Kidney (tissue), 14 donors: ENCODE results near the gene HOXB6. TPM values are rescaled to one million over a fixed set of nuclear protein-coding genes. Genes with fewer than 3 reads are reported as not detected.

ENCODE experiments used
- DNase-seq, 5 donors: peaks; one replicate each; pipeline ENCODE4 v3.0.0-alpha.2; 2013 to 2020
- FAIRE-seq: peaks from 2 replicates; lab custom pipeline; 2012; peaks lifted over from hg19 to GRCh38; lab: Jason Lieb, UNC
- H3K27ac ChIP-seq, 2 donors: one replicate each; pipeline ENCODE4 v1.7.0; 2013; ENCODE audit warnings: low read depth in 2 of 2, low read length in 2 of 2, inconsistent platforms in 1 of 2
- H3K27me3 ChIP-seq: one replicate; pipeline ENCODE4 v1.7.1; 2013; ENCODE audit warnings: low read length, inconsistent platforms; ENCODE audit not compliant: control insufficient read depth, insufficient read depth
- H3K36me3 ChIP-seq, 3 donors: one replicate each; pipeline versions ENCODE4 v1.7.0 to v1.7.1; 2013; ENCODE audit warnings: low read length in 3 of 3, control low read depth in 1 of 3, inconsistent platforms in 1 of 3; ENCODE audit not compliant: insufficient read depth in 3 of 3, control insufficient read depth in 2 of 3
- H3K4me1 ChIP-seq, 3 donors: one replicate each; pipeline versions ENCODE4 v1.7.0 to v1.7.1; 2013; ENCODE audit warnings: low read length in 3 of 3, inconsistent platforms in 1 of 3, low read depth in 1 of 3; ENCODE audit not compliant: control insufficient read depth in 2 of 3, insufficient read depth in 2 of 3
- H3K4me3 ChIP-seq, 3 donors: one replicate each; pipeline versions ENCODE4 v1.7.0 to v1.8.1; 2013; ENCODE audit warnings: low read length in 3 of 3, control low read depth in 1 of 3, inconsistent platforms in 1 of 3
- H3K9ac ChIP-seq, 3 donors: one replicate each; pipeline versions ENCODE4 v1.7.0 to v1.7.1; 2013; ENCODE audit warnings: low read length in 3 of 3, control low read depth in 1 of 3, inconsistent platforms in 1 of 3
- H3K9me3 ChIP-seq, 3 donors: one replicate each; pipeline versions ENCODE4 v1.7.0 to v1.7.1; 2013; ENCODE audit warnings: low read length in 3 of 3, control low read depth in 1 of 3, inconsistent platforms in 1 of 3; ENCODE audit not compliant: control insufficient read depth in 2 of 3, insufficient read depth in 1 of 3
- intact Hi-C: fragments of 100-400 bp; cut with DNase I; formaldehyde crosslinking; loops from one replicate; pipeline ENCODE4 v1.11.1; 2022
- polyA plus RNA-seq: library from polyadenylated mRNA; stranded (reverse); fragments of 350-450 nt; fragmentation: Illumina TruSeq; extraction: RNeasy Lipid Tissue Mini Kit (QIAGEN cat#74804); gene quantifications from one replicate; pipeline ENCODE4 v1.2.3, GENCODE V29; 2014; ENCODE audit warnings: low read depth, low replicate concordance; ENCODE audit not compliant: insufficient read depth
- total RNA-seq: library from RNA; stranded (reverse); fragmentation: NEBNext Ultra II Directional; extraction: Animal tissue kit (Norgen Biotek cat#: 25700); gene quantifications from one replicate; pipeline ENCODE4 v1.2.1, GENCODE V29; 2021
- TF ChIP-seq, protein P1 (sequence below): IDR thresholded peaks from 3 replicates; pipeline ENCODE4 v1.5.1; 2012; ENCODE audit warnings: mild to moderate bottlenecking, moderate library complexity, borderline replicate concordance; ENCODE audit not compliant: insufficient read depth; ENCODE audit errors: extremely low read depth
- donor health status: control.
- donor health status: control.
- donor health status: control.
- donor health status: control.
- donor health status: control.
- donor health status: DM: yes; HTN: yes; CAD: no.
- donor health status: Normal renal cell carcinoma (clear cell type).

HOXB6 gene
- total and polyA plus RNA-seq, 2 donors from 2014 or later = 44.0 to 90.2 TPM

GRCh38 chr17:48587276-48588073, 17.3 kb downstream of the HOXB6 start:
- Histone ChIP-seq H3K4me3 (peak overlapping the region; percentile 87 to 93 (median 88)), H3K4me1 (peaks cover 12 to 31% (median 16%) of the 10 kb centered on the region in 3 donors), H3K9me3 (no peaks in the 10 kb centered on the region), H3K36me3 (peaks cover 0 to 5% (median 0%) of the 10 kb centered on the region in 3 donors), H3K27me3 (no peaks in the 10 kb centered on the region), H3K27ac (peak overlapping the region; percentile 93 to 98), H3K9ac (peak overlapping the region; percentile 86 to 95 (median 91))
- intact Hi-C loops = no loop called here
- TF ChIP-seq, protein P1, sequence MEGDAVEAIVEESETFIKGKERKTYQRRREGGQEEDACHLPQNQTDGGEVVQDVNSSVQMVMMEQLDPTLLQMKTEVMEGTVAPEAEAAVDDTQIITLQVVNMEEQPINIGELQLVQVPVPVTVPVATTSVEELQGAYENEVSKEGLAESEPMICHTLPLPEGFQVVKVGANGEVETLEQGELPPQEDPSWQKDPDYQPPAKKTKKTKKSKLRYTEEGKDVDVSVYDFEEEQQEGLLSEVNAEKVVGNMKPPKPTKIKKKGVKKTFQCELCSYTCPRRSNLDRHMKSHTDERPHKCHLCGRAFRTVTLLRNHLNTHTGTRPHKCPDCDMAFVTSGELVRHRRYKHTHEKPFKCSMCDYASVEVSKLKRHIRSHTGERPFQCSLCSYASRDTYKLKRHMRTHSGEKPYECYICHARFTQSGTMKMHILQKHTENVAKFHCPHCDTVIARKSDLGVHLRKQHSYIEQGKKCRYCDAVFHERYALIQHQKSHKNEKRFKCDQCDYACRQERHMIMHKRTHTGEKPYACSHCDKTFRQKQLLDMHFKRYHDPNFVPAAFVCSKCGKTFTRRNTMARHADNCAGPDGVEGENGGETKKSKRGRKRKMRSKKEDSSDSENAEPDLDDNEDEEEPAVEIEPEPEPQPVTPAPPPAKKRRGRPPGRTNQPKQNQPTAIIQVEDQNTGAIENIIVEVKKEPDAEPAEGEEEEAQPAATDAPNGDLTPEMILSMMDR = no peak
- peak in 3 of 5 donors; percentile 79 to 95 (median 93) for DNase-seq
- FAIRE-seq = no peak

DNA sequence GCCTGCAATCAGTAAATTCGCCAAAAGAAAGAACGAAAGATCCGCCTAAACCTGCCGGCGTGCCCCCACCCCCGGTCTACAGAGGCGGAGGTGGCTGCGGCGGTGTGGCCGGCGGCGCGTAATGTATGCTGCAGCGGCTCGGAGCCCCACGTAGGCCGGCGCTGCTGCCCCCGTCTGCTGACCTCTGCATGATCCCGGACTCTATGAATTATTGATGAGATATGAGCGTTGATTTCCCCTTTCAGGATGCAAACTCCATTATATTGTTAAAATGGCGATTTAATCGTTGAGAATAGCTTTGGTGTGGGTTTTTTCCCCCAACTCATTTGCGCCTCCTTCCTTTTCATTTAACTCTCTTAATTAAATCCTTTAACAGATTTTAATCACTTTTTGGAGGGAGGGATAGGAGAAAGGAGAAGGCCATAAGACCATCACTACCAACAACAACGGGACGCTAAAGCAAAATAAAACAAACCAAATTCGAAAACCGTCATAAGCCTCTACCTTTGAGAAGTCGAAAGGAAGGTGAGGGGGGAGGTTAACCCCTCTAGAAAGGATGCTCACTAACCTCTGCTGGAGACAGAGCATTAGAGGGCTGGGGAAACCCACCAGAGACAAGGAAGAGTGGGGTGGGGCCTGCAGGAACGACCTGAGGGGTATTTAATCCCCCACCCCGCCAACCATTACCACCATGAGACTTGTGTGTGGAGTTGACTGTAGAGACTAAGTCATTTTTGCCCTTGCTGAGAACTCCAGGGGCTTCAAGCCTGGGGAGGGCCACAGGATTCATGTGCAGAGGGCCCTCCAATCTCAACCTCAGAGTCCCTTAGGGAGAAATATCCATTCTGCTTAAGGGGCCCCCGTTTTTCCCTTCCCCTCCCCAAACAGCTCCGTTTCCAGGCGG, 18.2 kb downstream of the HOXB6 start:
- TF ChIP-seq, protein P1 = no peak
- Histone ChIP-seq H3K36me3 (peaks cover 0 to 5% (median 0%) of the 10 kb centered on the region in 3 donors), H3K9me3 (no peaks in the 10 kb centered on the region), H3K27me3 (no peaks in the 10 kb centered on the region), H3K4me3 (peak overlapping the region; percentile 87 to 93 (median 88)), H3K9ac (peak overlapping the region; percentile 86 to 95 (median 91)), H3K27ac (peak overlapping the region; percentile 93 to 98), H3K4me1 (peaks cover 12 to 31% (median 16%) of the 10 kb centered on the region in 3 donors)
- intact Hi-C loops = no loop called here
- FAIRE-seq (no peak), DNase-seq (peak in 1 of 5 donors; percentile 73)

GRCh38 chr17:48584223-48584741, 20.5 kb downstream of the HOXB6 start:
- Histone ChIP-seq H3K36me3 (peaks cover 0 to 2% (median 0%) of the 10 kb centered on the region in 3 donors), H3K4me1 (peaks cover 12 to 30% (median 16%) of the 10 kb centered on the region in 3 donors), H3K27ac (peak overlapping the region; percentile 93 to 98), H3K27me3 (no peaks in the 10 kb centered on the region), H3K4me3 (peak overlapping the region; percentile 3 to 45 (median 37)), H3K9ac (peak overlapping the region in 2 of 3 donors; percentile 83 to 91), H3K9me3 (no peaks in the 10 kb centered on the region)
- DNase-seq (no peak), FAIRE-seq (no peak)
- TF ChIP-seq, protein P1 = no peak
- intact Hi-C loops = no loop called here
